Measurements from ENCODE around the gene RAB11FIP5.

DNA sequence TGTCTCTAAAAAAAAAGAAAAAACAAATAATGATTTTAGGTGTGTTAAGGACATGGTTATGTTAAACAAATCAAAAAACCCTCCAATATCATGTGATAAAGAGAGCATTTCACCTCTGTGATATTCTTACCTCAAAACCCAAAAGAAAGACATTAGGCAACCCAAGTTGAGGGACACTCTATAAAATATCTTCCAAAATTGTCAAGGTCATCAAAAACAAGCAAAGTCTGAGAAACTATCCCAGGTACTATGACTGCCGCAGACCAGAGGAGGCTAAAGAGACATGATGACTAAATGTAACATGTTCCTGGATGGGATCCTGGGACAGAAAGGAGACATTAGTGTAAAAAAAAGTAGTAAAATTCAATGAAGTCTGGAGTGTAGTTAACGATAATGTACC lies 45.7 kb downstream of the RAB11FIP5 start:
- TF ChIP-seq POLR2A (conservative IDR thresholded peaks at IDR 0.05) (no peak), POLR2AphosphoS5 (IDR thresholded peaks at IDR 0.05; ENCODE audit: control insufficient read depth, insufficient read depth, low read depth, low read length) (no peak)
- TF ChIP-seq, protein P1, sequence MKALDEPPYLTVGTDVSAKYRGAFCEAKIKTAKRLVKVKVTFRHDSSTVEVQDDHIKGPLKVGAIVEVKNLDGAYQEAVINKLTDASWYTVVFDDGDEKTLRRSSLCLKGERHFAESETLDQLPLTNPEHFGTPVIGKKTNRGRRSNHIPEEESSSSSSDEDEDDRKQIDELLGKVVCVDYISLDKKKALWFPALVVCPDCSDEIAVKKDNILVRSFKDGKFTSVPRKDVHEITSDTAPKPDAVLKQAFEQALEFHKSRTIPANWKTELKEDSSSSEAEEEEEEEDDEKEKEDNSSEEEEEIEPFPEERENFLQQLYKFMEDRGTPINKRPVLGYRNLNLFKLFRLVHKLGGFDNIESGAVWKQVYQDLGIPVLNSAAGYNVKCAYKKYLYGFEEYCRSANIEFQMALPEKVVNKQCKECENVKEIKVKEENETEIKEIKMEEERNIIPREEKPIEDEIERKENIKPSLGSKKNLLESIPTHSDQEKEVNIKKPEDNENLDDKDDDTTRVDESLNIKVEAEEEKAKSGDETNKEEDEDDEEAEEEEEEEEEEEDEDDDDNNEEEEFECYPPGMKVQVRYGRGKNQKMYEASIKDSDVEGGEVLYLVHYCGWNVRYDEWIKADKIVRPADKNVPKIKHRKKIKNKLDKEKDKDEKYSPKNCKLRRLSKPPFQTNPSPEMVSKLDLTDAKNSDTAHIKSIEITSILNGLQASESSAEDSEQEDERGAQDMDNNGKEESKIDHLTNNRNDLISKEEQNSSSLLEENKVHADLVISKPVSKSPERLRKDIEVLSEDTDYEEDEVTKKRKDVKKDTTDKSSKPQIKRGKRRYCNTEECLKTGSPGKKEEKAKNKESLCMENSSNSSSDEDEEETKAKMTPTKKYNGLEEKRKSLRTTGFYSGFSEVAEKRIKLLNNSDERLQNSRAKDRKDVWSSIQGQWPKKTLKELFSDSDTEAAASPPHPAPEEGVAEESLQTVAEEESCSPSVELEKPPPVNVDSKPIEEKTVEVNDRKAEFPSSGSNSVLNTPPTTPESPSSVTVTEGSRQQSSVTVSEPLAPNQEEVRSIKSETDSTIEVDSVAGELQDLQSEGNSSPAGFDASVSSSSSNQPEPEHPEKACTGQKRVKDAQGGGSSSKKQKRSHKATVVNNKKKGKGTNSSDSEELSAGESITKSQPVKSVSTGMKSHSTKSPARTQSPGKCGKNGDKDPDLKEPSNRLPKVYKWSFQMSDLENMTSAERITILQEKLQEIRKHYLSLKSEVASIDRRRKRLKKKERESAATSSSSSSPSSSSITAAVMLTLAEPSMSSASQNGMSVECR (CRISPR knock-in tag; IDR thresholded peaks at IDR 0.05): no peak
- TF ChIP-seq, protein P2, sequence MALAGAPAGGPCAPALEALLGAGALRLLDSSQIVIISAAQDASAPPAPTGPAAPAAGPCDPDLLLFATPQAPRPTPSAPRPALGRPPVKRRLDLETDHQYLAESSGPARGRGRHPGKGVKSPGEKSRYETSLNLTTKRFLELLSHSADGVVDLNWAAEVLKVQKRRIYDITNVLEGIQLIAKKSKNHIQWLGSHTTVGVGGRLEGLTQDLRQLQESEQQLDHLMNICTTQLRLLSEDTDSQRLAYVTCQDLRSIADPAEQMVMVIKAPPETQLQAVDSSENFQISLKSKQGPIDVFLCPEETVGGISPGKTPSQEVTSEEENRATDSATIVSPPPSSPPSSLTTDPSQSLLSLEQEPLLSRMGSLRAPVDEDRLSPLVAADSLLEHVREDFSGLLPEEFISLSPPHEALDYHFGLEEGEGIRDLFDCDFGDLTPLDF (CRISPR knock-in tag; IDR thresholded peaks at IDR 0.05): no peak
